ENCODE data around the gene TMEM69. TPM values are rescaled to one million over a fixed set of nuclear protein-coding genes. Genes with fewer than 3 reads are reported as not detected.
"Not testable (repeated sequence)": the region's sequence is repeated elsewhere in the genome, so short reads cannot be mapped to it uniquely, and the experiment has no call there.

Gene TMEM69
- total RNA-seq, 1 donor from 2014 or later, result 23.5 TPM

DNA sequence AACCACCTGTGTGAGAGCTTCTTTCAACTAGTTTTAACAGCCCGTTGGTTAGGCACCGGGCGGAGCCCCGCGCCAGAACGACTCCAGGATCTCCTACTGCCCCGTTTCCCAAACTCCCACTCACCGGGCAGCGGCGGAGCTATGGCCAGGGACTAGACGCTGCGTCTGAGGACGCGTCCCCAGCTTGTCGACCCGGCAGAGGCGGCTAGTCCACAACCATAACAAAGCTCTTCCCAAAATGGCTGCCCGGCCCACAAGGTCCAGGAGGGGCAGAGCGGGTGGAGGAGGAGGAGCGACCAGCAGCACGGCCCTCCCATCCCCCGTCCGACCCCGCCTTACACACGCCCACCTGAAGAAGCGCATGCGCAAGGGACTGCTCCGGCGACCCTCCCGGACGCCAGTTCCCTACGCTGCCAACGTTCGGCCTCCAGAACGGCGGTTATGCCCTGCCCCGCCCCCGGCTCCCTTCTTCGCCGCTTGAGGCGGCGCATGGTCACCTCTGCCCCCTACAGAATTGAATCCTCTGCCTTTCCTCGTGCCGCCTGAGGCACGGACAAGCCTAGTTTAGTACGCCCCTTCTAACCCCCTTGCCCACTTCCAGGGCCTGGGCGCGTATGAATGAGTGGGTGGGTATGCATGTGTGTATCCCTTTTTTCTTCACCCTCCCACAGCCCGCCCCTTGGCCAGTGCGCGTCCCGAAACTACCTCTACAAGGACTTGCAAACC is 1.5 kb upstream of the TMEM69 start, which contains the start of gene GPBP1L1:
GPBP1L1 (minus strand) TSS at position 246 of the 726 bp plus-strand sequence. CDS start 27,446 bp downstream, outside the sequence.
- peak; percentile 98 for DNase-seq
- H3K4me1 ChIP-seq, result peaks cover 72% of the 10 kb centered on the region
- TF ChIP-seq CTCF (IDR thresholded peaks at IDR 0.05; ENCODE audit: borderline replicate concordance), result no peak
- no peaks in the 10 kb centered on the region for H3K36me3 ChIP-seq
- H3K4me3 ChIP-seq, result peak within 1 kb of the TSS; percentile 95
- intact Hi-C loops (cut with micrococcal nuclease), result loop anchor here (10.0 kb wide), 1 partner anchor 102 kb away; the partner anchor contains the start of gene NASP
- H3K9me3 ChIP-seq (replicated peaks), result no peaks in the 10 kb centered on the region
- H3K27ac ChIP-seq (replicated peaks), result peak within 1 kb of the TSS; percentile 98
- H3K27me3 ChIP-seq (ENCODE audit: low read depth), result no peaks in the 10 kb centered on the region

- TF ChIP-seq CTCF (IDR thresholded peaks at IDR 0.05; ENCODE audit: borderline replicate concordance), result no peak
- H3K4me3 ChIP-seq, result peak overlapping the region; percentile 95
- peak overlapping the region; percentile 98 for H3K27ac ChIP-seq (replicated peaks)
- peaks cover 65% of the 10 kb centered on the region for H3K4me1 ChIP-seq
- DNase-seq, result peak; percentile 98
- H3K9me3 ChIP-seq (replicated peaks), result no peaks in the 10 kb centered on the region
- no peaks in the 10 kb centered on the region for H3K27me3 ChIP-seq (ENCODE audit: low read depth)
- intact Hi-C loops (cut with micrococcal nuclease), result loop anchor here (10.0 kb wide), 1 partner anchor 102 kb away; the partner anchor contains the start of gene NASP
- H3K36me3 ChIP-seq, result no peaks in the 10 kb centered on the region
Observed at GRCh38 chr1:45687014-45687753, 797 bp upstream of the TMEM69 start.

DNA sequence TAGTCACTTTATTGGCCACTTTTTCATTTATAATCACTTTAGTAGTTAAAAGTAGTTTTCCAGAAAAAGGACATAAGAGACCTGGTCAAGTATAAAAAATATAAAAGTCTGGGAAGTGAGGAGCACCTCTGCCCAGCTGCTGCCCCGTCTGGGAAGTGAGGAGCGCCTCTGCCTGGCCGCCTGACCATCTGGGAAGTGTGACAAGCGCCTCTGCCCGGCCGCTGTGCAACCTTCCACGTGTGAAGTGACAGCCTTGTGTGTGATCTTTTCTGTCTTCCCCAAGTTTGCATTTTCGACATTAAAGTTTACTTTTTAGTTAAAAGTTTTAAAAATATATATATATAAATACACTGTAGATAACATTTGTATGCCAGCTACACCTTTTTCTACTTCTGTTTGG is 5.8 kb downstream of the TMEM69 start:
- H3K27me3 ChIP-seq (ENCODE audit: low read depth); H3K4me1 ChIP-seq; DNase-seq; H3K27ac ChIP-seq (replicated peaks); H3K9me3 ChIP-seq (replicated peaks); H3K4me3 ChIP-seq; intact Hi-C loops (cut with micrococcal nuclease): not testable (repeated sequence)
- peaks cover 51% of the 10 kb centered on the region for H3K36me3 ChIP-seq

DNA sequence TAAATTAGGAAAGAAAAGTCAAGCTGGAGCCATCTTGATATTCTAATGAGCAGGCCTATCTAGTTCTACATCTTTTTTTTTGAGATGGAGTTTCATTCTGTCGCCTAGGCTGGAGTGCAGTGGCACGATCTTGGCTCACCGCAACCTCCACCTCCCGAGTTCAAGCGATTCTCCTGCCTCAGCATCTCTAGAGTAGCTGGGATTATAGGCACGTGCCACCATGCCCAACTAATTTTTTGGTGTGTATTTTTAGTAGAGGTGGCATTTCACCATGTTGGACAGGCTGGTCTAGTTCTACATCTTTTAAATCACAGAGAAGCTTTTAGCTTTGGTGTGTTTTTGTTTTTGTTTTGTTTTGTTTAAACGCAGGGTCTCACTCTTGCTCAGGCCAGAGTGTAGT is 6.8 kb downstream of the TMEM69 start:
- no peaks in the 10 kb centered on the region for H3K27me3 ChIP-seq (ENCODE audit: low read depth)
- no peak for TF ChIP-seq CTCF (IDR thresholded peaks at IDR 0.05; ENCODE audit: borderline replicate concordance)
- no peak for DNase-seq
- H3K27ac ChIP-seq (replicated peaks), result no peak overlapping the region
- no peak overlapping the region for H3K4me3 ChIP-seq
- no peaks in the 10 kb centered on the region for H3K4me1 ChIP-seq
- H3K36me3 ChIP-seq, result peaks cover 51% of the 10 kb centered on the region
- intact Hi-C loops (cut with micrococcal nuclease), result no loop called here
- no peaks in the 10 kb centered on the region for H3K9me3 ChIP-seq (replicated peaks)

- TF ChIP-seq CTCF (IDR thresholded peaks at IDR 0.05; ENCODE audit: borderline replicate concordance), result no peak
- DNase-seq, result no peak
- Histone ChIP-seq H3K27me3 (ENCODE audit: low read depth) (no peaks in the 10 kb centered on the region), H3K4me3 (no peak overlapping the region), H3K9me3 (replicated peaks) (peaks cover 3% of the 10 kb centered on the region), H3K27ac (replicated peaks) (no peak overlapping the region), H3K4me1 (no peaks in the 10 kb centered on the region), H3K36me3 (peaks cover 21% of the 10 kb centered on the region)
- intact Hi-C loops (cut with micrococcal nuclease), result no loop called here
Observed at GRCh38 chr1:45704637-45705036, 16.7 kb downstream of the TMEM69 start.

GRCh38 chr1:45713711-45714110 is 25.7 kb downstream of the TMEM69 start:
- no peaks in the 10 kb centered on the region for H3K9me3 ChIP-seq (replicated peaks)
- H3K4me1 ChIP-seq, result no peaks in the 10 kb centered on the region
- H3K27ac ChIP-seq (replicated peaks), result no peak overlapping the region
- intact Hi-C loops (cut with micrococcal nuclease), result no loop called here
- H3K36me3 ChIP-seq, result peaks cover 64% of the 10 kb centered on the region
- no peak for DNase-seq
- no peak overlapping the region for H3K4me3 ChIP-seq
- no peaks in the 10 kb centered on the region for H3K27me3 ChIP-seq (ENCODE audit: low read depth)
- TF ChIP-seq CTCF (IDR thresholded peaks at IDR 0.05; ENCODE audit: borderline replicate concordance), result no peak

Data from left ventricle myocardium inferior (tissue), 1 donor.